GM23248 (cell line): Measurements from ENCODE around the gene ARHGEF4. TPM values are rescaled to one million over a fixed set of nuclear protein-coding genes. Genes with fewer than 3 reads are reported as not detected.

Experiments
- DNase-seq: peaks from one replicate; pipeline ENCODE4 v3.0.0-alpha.2; 2015
- H2AFZ ChIP-seq: fragments of 200-600 bp; sonication (generic); 2 replicates; pipeline ENCODE4 v1.6.1; 2016; ENCODE audit warnings: antibody characterized with exemption
- H3F3A ChIP-seq: fragments of 200-600 bp; sonication (generic); 2 replicates; pipeline ENCODE4 v1.6.1; 2016; ENCODE audit warnings: mild to moderate bottlenecking, antibody characterized with exemption, mixed run types; ENCODE audit not compliant: insufficient read depth
- H3K27ac ChIP-seq: fragments of 200-600 bp; sonication (generic); 2 replicates; pipeline ENCODE4 v1.5.1; 2016; ENCODE audit warnings: mild to moderate bottlenecking
- H3K27me3 ChIP-seq: fragments of 200-600 bp; sonication (generic); replicated peaks from 2 replicates; pipeline ENCODE4 v1.6.1; 2016; ENCODE audit warnings: mild to moderate bottlenecking; ENCODE audit not compliant: insufficient read depth
- H3K36me3 ChIP-seq: fragments of 200-600 bp; sonication (generic); 2 replicates; pipeline ENCODE4 v1.6.1; 2016; ENCODE audit warnings: low read depth, mild to moderate bottlenecking
- H3K4me1 ChIP-seq: fragments of 200-600 bp; sonication (generic); 2 replicates; pipeline ENCODE4 v1.6.1; 2016; ENCODE audit warnings: mild to moderate bottlenecking; ENCODE audit not compliant: insufficient read depth
- H3K4me2 ChIP-seq: fragments of 200-600 bp; sonication (generic); one replicate; pipeline ENCODE4 v1.6.1; 2016; ENCODE audit warnings: mild to moderate bottlenecking; ENCODE audit not compliant: unreplicated experiment
- H3K4me3 ChIP-seq: fragments of 200-600 bp; sonication (generic); 2 replicates; pipeline ENCODE4 v1.5.1; 2016; ENCODE audit warnings: mild to moderate bottlenecking
- H3K79me2 ChIP-seq: fragments of 200-600 bp; sonication (generic); 2 replicates; pipeline ENCODE4 v1.6.1; 2016; ENCODE audit warnings: mild to moderate bottlenecking; ENCODE audit not compliant: insufficient read depth
- H3K9ac ChIP-seq: fragments of 200-600 bp; sonication (generic); 2 replicates; pipeline ENCODE4 v1.6.1; 2016; ENCODE audit warnings: mild to moderate bottlenecking
- H3K9me2 ChIP-seq: fragments of 200-600 bp; sonication (generic); 2 replicates; pipeline ENCODE4 v1.6.1; 2016; ENCODE audit warnings: mixed run types, mild to moderate bottlenecking, moderate library complexity; ENCODE audit not compliant: insufficient read depth
- H3K9me3 ChIP-seq: fragments of 200-600 bp; sonication (generic); one replicate; pipeline ENCODE4 v1.6.1; 2017; ENCODE audit warnings: low read depth
- H4K20me1 ChIP-seq: fragments of 200-600 bp; sonication (generic); 2 replicates; pipeline ENCODE4 v1.6.0; 2016; ENCODE audit not compliant: insufficient read depth
- EZH2 ChIP-seq: fragments of 200-600 bp; sonication (generic); IDR thresholded peaks from 2 replicates; pipeline ENCODE4 v1.6.1; 2018; ENCODE audit warnings: antibody characterized with exemption, mild to moderate bottlenecking; ENCODE audit not compliant: insufficient read depth, poor library complexity, severe bottlenecking
- EZH2phosphoT487 ChIP-seq: fragments of 200-600 bp; sonication (generic); IDR thresholded peaks from 2 replicates; pipeline ENCODE4 v1.6.1; 2018; ENCODE audit warnings: antibody characterized with exemption, moderate library complexity, mild to moderate bottlenecking, low read depth; ENCODE audit not compliant: insufficient read depth
- WGBS, 2 experiments: methylation state at CpG; one replicate each; pipeline ENCODE4 v1.1.6; 2015 to 2017; ENCODE audit warnings: low lambda C conversion rate in 2 of 2, low coverage in 1 of 2; ENCODE audit errors: missing lambda C conversion rate in 2 of 2; 5-methylcytosine and 5-hydroxymethylcytosine counted together
- in situ Hi-C: fragments of 300-500 bp; cut with MboI; formaldehyde crosslinking; loops from 2 replicates; pipeline ENCODE4 v1.15.0; 2020
- polyA plus RNA-seq: library from polyadenylated mRNA; unstranded; fragments of >200 nt; fragmentation: Nextera tagmentation; extraction: Ambion mirVana; gene quantifications from 2 replicates; pipeline ENCODE4 v1.2.1, GENCODE V29; 2016
- total RNA-seq: library from RNA; depleted of rRNA; stranded (reverse); fragments of >200 nt; shearing (Covaris generic); gene quantifications from 2 replicates; pipeline ENCODE4 v1.2.3, GENCODE V29; 2014

ARHGEF4 gene
- total and polyA plus RNA-seq, 2 experiments from 2014 or later, result 7.4 to 26.0 TPM

- Histone ChIP-seq H4K20me1 (no peaks in the 10 kb centered on the region), H3K4me3 (no peak overlapping the region), H3K79me2 (no peaks in the 10 kb centered on the region), H3K9me2 (no peaks in the 10 kb centered on the region), H2AFZ (no peak overlapping the region), H3K4me2 (no peak overlapping the region), H3K9ac (no peak overlapping the region), H3K27ac (no peak overlapping the region), H3K9me3 (no peaks in the 10 kb centered on the region), H3F3A (no peaks in the 10 kb centered on the region), H3K36me3 (no peaks in the 10 kb centered on the region), H3K4me1 (no peaks in the 10 kb centered on the region), H3K27me3 (peaks cover 39% of the 10 kb centered on the region)
- 16 to 33% methylated on average over 3 of the region's 3 CpGs for WGBS, 2 experiments
- TF ChIP-seq EZH2phosphoT487 (no peak), EZH2 (no peak)
- in situ Hi-C loops, result no loop called here
- no peak for DNase-seq
Measured at GRCh38 chr2:130996691-130997090, 160.0 kb downstream of the ARHGEF4 start.

GRCh38 chr2:130997198-130997597 lies 160.5 kb downstream of the ARHGEF4 start:
- no peak overlapping the region for H3K27ac ChIP-seq
- H3F3A ChIP-seq, result no peaks in the 10 kb centered on the region
- peaks cover 40% of the 10 kb centered on the region for H3K27me3 ChIP-seq
- H3K36me3 ChIP-seq, result no peaks in the 10 kb centered on the region
- DNase-seq, result no peak
- in situ Hi-C loops, result no loop called here
- H3K4me2 ChIP-seq, result no peak overlapping the region
- H3K4me3 ChIP-seq, result no peak overlapping the region
- H3K79me2 ChIP-seq, result no peaks in the 10 kb centered on the region
- no peaks in the 10 kb centered on the region for H3K9me2 ChIP-seq
- H3K9ac ChIP-seq, result no peak overlapping the region
- H3K4me1 ChIP-seq, result no peaks in the 10 kb centered on the region
- WGBS, 2 experiments, result 29 to 33% methylated on average over 5 of the region's 5 CpGs
- H2AFZ ChIP-seq, result no peak overlapping the region
- no peaks in the 10 kb centered on the region for H4K20me1 ChIP-seq
- no peaks in the 10 kb centered on the region for H3K9me3 ChIP-seq
- TF ChIP-seq EZH2 (no peak), EZH2phosphoT487 (no peak)

GRCh38 chr2:130998561-130998960 lies 161.8 kb downstream of the ARHGEF4 start:
- no peak overlapping the region for H3K4me3 ChIP-seq
- H3K79me2 ChIP-seq, result no peaks in the 10 kb centered on the region
- no peaks in the 10 kb centered on the region for H3K9me2 ChIP-seq
- no peaks in the 10 kb centered on the region for H3K4me1 ChIP-seq
- no peak overlapping the region for H3K27ac ChIP-seq
- H3K36me3 ChIP-seq, result no peaks in the 10 kb centered on the region
- DNase-seq, result no peak
- TF ChIP-seq EZH2phosphoT487 (no peak), EZH2 (no peak)
- in situ Hi-C loops, result no loop called here
- WGBS, 2 experiments, result 25 to 30% methylated on average over 6 of the region's 6 CpGs
- peaks cover 40% of the 10 kb centered on the region for H3K27me3 ChIP-seq
- H3K9me3 ChIP-seq, result no peaks in the 10 kb centered on the region
- H4K20me1 ChIP-seq, result no peaks in the 10 kb centered on the region
- H3K4me2 ChIP-seq, result no peak overlapping the region
- H3F3A ChIP-seq, result no peaks in the 10 kb centered on the region
- H2AFZ ChIP-seq, result no peak overlapping the region
- H3K9ac ChIP-seq, result no peak overlapping the region

GRCh38 chr2:131004446-131005209 lies 167.9 kb downstream of the ARHGEF4 start:
- WGBS, 2 experiments, result 52 to 59% methylated on average over 11 of the region's 11 CpGs
- H4K20me1 ChIP-seq, result no peaks in the 10 kb centered on the region
- TF ChIP-seq EZH2 (no peak), EZH2phosphoT487 (no peak)
- H3K27ac ChIP-seq, result no peak overlapping the region
- H3K9ac ChIP-seq, result no peak overlapping the region
- in situ Hi-C loops, result no loop called here
- no peaks in the 10 kb centered on the region for H3K4me1 ChIP-seq
- no peak overlapping the region for H3K4me3 ChIP-seq
- H3K9me3 ChIP-seq, result no peaks in the 10 kb centered on the region
- H3K36me3 ChIP-seq, result no peaks in the 10 kb centered on the region
- peaks cover 31% of the 10 kb centered on the region; the same call in 1 of the 2 replicates for H3K27me3 ChIP-seq
- no peak for DNase-seq
- H2AFZ ChIP-seq, result no peak overlapping the region
- no peak overlapping the region for H3K4me2 ChIP-seq
- H3F3A ChIP-seq, result no peaks in the 10 kb centered on the region
- H3K79me2 ChIP-seq, result no peaks in the 10 kb centered on the region
- no peaks in the 10 kb centered on the region for H3K9me2 ChIP-seq
